ENCODE results near the gene CLN3. TPM values are rescaled to one million over a fixed set of nuclear protein-coding genes. Genes with fewer than 3 reads are reported as not detected.

The CLN3 gene
- total RNA-seq, 1 donor from 2014 or later, result 18.3 TPM

Other genes starting within 250 kb of the CLN3 start
- gene SBK1, start 199.5 kb downstream of the CLN3 start, total RNA-seq, result 3.7 and 4.3 TPM in 2 replicates
- 0.56 and 1.1 TPM in 2 replicates for gene NPIPB6, start 128.6 kb downstream of the CLN3 start, total RNA-seq
- 51.5 and 63.7 TPM in 2 replicates for gene EIF3CL, start 88.2 kb downstream of the CLN3 start, total RNA-seq
- not detected in 2 replicates for gene NPIPB7, start 19.7 kb downstream of the CLN3 start, total RNA-seq
- not detected in 2 replicates for gene APOBR, start 2.6 kb upstream of the CLN3 start, total RNA-seq
- not detected in 2 replicates for gene IL27, start 14.8 kb upstream of the CLN3 start, total RNA-seq
- gene NUPR1, start 46.9 kb upstream of the CLN3 start, total RNA-seq, result 5.9 and 16.0 TPM in 2 replicates
- gene SGF29, start 61.8 kb upstream of the CLN3 start, total RNA-seq, result 12.5 and 17.4 TPM in 2 replicates
- 0.10 TPM in 1 of 2 replicates, not detected in the other for gene SULT1A2, start 105.0 kb upstream of the CLN3 start, total RNA-seq
- gene SULT1A1, start 118.0 kb upstream of the CLN3 start, total RNA-seq, result 3.4 and 3.5 TPM in 2 replicates
- gene NPIPB8, start 146.0 kb upstream of the CLN3 start, total RNA-seq, result not detected in 2 replicates
- gene EIF3C, start 219.4 kb upstream of the CLN3 start, total RNA-seq, result 96.7 and 103 TPM in 2 replicates

Data from myocyte (in vitro differentiated cells).